ENCODE results near the gene CALML3.

- TF ChIP-seq POLR2A (IDR thresholded peaks at IDR 0.05), result no peak
- no peak for TF ChIP-seq CTCF (IDR thresholded peaks at IDR 0.05)
Observed at GRCh38 chr10:5538892-5539651, 14.3 kb downstream of the CALML3 start.
